HL-60 (cell line): ENCODE data around the gene KCNT1.

Experiments used
- POLR2AphosphoS5 ChIP-seq: IDR thresholded peaks from 2 replicates; pipeline ENCODE4 v1.6.1; 2012; ENCODE audit warnings: low read depth
- TF ChIP-seq, protein P1 (sequence below): IDR thresholded peaks from 2 replicates; pipeline ENCODE4 v1.6.1; 2012; ENCODE audit warnings: low read depth; ENCODE audit not compliant: insufficient replicate concordance

DNA sequence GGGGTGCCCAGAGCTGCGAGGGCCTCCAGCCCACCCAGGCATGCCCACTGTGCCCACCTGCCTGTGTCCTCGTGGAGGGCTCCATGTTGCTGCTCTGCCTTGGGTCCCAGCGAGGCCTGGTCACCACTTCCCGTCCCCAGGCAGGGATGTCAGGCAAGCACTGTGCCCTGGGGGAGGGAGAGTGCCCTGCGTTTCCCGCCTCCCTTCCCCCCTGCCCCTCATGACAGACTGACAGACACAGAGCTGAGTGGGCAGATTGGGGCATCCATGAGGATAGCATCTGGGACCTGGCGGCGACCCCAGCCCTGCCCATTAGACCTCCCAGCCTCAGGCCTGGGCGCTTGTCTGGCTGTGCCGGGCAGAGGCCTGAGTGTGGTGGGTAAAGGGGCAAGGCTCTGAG lies 56.9 kb downstream of the KCNT1 start:
- TF ChIP-seq POLR2AphosphoS5, result no peak
- TF ChIP-seq, protein P1, sequence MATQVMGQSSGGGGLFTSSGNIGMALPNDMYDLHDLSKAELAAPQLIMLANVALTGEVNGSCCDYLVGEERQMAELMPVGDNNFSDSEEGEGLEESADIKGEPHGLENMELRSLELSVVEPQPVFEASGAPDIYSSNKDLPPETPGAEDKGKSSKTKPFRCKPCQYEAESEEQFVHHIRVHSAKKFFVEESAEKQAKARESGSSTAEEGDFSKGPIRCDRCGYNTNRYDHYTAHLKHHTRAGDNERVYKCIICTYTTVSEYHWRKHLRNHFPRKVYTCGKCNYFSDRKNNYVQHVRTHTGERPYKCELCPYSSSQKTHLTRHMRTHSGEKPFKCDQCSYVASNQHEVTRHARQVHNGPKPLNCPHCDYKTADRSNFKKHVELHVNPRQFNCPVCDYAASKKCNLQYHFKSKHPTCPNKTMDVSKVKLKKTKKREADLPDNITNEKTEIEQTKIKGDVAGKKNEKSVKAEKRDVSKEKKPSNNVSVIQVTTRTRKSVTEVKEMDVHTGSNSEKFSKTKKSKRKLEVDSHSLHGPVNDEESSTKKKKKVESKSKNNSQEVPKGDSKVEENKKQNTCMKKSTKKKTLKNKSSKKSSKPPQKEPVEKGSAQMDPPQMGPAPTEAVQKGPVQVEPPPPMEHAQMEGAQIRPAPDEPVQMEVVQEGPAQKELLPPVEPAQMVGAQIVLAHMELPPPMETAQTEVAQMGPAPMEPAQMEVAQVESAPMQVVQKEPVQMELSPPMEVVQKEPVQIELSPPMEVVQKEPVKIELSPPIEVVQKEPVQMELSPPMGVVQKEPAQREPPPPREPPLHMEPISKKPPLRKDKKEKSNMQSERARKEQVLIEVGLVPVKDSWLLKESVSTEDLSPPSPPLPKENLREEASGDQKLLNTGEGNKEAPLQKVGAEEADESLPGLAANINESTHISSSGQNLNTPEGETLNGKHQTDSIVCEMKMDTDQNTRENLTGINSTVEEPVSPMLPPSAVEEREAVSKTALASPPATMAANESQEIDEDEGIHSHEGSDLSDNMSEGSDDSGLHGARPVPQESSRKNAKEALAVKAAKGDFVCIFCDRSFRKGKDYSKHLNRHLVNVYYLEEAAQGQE, result no peak
